PC-9 (cell line): ENCODE data around the gene FIGNL2. TPM values are rescaled to one million over a fixed set of nuclear protein-coding genes. Genes with fewer than 3 reads are reported as not detected.

Experiments
- BruUV-seq: library from RNA; stranded (reverse); fragments of 400-500 nt; replicated peaks from 2 replicates; lab custom pipeline; 2021; lab: Mats Ljungman, UMichigan
- CTCF ChIA-PET: fragments of 300-600 bp; sonication (Branson Sonifier 250); formaldehyde crosslinking; loops from one replicate; lab custom pipeline; 2022; ENCODE audit warnings: antibody characterized with exemption; lab: Charles Lee
- POLR2A ChIA-PET: fragments of 300-600 bp; sonication (Branson Sonifier 250); formaldehyde crosslinking; loops from one replicate; lab custom pipeline; 2022; ENCODE audit warnings: antibody characterized with exemption; ENCODE audit not compliant: unreplicated experiment; lab: Charles Lee
- DNase-seq, 2 experiments: peaks; one replicate each; pipeline versions ENCODE4 v3.0.0 to v3.0.0-alpha.2; 2015 to 2022; ENCODE audit warnings: mixed read lengths in 1 of 2
- H2AFZ ChIP-seq: fragments of 200-600 bp; sonication (generic); 2 replicates; pipeline ENCODE4 v1.8.1; 2017; ENCODE audit warnings: antibody characterized with exemption
- H3F3A ChIP-seq: fragments of 200-600 bp; sonication (generic); 2 replicates; pipeline ENCODE4 v1.8.1; 2017; ENCODE audit warnings: antibody characterized with exemption, mild to moderate bottlenecking, low read depth; ENCODE audit not compliant: insufficient read depth
- H3K27ac ChIP-seq: fragments of 200-600 bp; sonication (generic); 2 replicates; pipeline ENCODE4 v1.6.1; 2016; ENCODE audit warnings: mixed run types
- H3K27me3 ChIP-seq: fragments of 200-600 bp; sonication (generic); 2 replicates; pipeline ENCODE4 v1.6.1; 2016; ENCODE audit warnings: low read depth, mixed run types; ENCODE audit not compliant: insufficient read depth
- H3K36me3 ChIP-seq: fragments of 200-600 bp; sonication (generic); 2 replicates; pipeline ENCODE4 v1.6.1; 2016; ENCODE audit warnings: low read depth, mixed run types
- H3K4me1 ChIP-seq: fragments of 200-600 bp; sonication (generic); replicated peaks from 2 replicates; pipeline ENCODE4 v1.6.1; 2016; ENCODE audit warnings: mixed run types; ENCODE audit not compliant: insufficient read depth
- H3K4me2 ChIP-seq: fragments of 200-600 bp; sonication (generic); 2 replicates; pipeline ENCODE4 v1.6.1; 2017; ENCODE audit warnings: mixed run types
- H3K4me3 ChIP-seq: fragments of 200-600 bp; sonication (generic); 2 replicates; pipeline ENCODE4 v1.6.1; 2016; ENCODE audit warnings: mixed run types
- H3K79me2 ChIP-seq: fragments of 200-600 bp; sonication (generic); 2 replicates; pipeline ENCODE4 v1.6.1; 2017; ENCODE audit warnings: low read depth, mixed run types
- H3K9me2 ChIP-seq: fragments of 200-600 bp; sonication (generic); 2 replicates; pipeline ENCODE4 v1.8.1; 2017; ENCODE audit warnings: mild to moderate bottlenecking; ENCODE audit not compliant: insufficient read depth
- H3K9me3 ChIP-seq: fragments of 200-600 bp; sonication (generic); 2 replicates; pipeline ENCODE4 v1.8.1; 2016; ENCODE audit warnings: low read depth; ENCODE audit not compliant: insufficient read depth
- H4K20me1 ChIP-seq: fragments of 200-600 bp; sonication (generic); 2 replicates; pipeline ENCODE4 v1.8.1; 2017; ENCODE audit not compliant: insufficient read depth
- EZH2 ChIP-seq: fragments of 200-600 bp; sonication (generic); IDR thresholded peaks from 2 replicates; pipeline ENCODE4 v1.8.0; 2017; ENCODE audit warnings: antibody characterized with exemption, low read depth
- intact Hi-C: fragments of 100-400 bp; cut with micrococcal nuclease; formaldehyde crosslinking; loops from one replicate; pipeline ENCODE4 v1.10.0; 2022; ENCODE audit not compliant: unreplicated experiment
- total RNA-seq: library from RNA; stranded (reverse); gene quantifications from 2 replicates; pipeline ENCODE4 v1.2.3, GENCODE V29; 2021
- TF ChIP-seq, protein P1 (sequence below): fragments of 200-600 bp; sonication (generic); conservative IDR thresholded peaks from 2 replicates; pipeline ENCODE4 v1.6.1; 2017; ENCODE audit warnings: mixed run types, antibody characterized with exemption, mild to moderate bottlenecking, moderate library complexity

Gene FIGNL2
- total RNA-seq, 1 experiment from 2014 or later, result not detected

- no peaks in the 10 kb centered on the region for H3K36me3 ChIP-seq
- no peak overlapping the region for H3K4me3 ChIP-seq
- no peak overlapping the region for H3K27ac ChIP-seq
- no TSS peak for BruUV-seq
- peaks cover 4% of the 10 kb centered on the region; the same call in 1 of the 2 replicates for H3K9me3 ChIP-seq
- POLR2A ChIA-PET, result interaction anchor here (0.6 kb wide), 1 partner anchor 21 kb away, joined by 3 read pairs; no protein-coding TSS in a partner anchor
- H3K4me2 ChIP-seq, result no peak overlapping the region
- H3F3A ChIP-seq, result no peaks in the 10 kb centered on the region
- H3K4me1 ChIP-seq, result no peaks in the 10 kb centered on the region
- TF ChIP-seq, protein P1, sequence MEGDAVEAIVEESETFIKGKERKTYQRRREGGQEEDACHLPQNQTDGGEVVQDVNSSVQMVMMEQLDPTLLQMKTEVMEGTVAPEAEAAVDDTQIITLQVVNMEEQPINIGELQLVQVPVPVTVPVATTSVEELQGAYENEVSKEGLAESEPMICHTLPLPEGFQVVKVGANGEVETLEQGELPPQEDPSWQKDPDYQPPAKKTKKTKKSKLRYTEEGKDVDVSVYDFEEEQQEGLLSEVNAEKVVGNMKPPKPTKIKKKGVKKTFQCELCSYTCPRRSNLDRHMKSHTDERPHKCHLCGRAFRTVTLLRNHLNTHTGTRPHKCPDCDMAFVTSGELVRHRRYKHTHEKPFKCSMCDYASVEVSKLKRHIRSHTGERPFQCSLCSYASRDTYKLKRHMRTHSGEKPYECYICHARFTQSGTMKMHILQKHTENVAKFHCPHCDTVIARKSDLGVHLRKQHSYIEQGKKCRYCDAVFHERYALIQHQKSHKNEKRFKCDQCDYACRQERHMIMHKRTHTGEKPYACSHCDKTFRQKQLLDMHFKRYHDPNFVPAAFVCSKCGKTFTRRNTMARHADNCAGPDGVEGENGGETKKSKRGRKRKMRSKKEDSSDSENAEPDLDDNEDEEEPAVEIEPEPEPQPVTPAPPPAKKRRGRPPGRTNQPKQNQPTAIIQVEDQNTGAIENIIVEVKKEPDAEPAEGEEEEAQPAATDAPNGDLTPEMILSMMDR, result no peak
- no peak for TF ChIP-seq EZH2
- intact Hi-C loops, result no loop called here
- no peak for DNase-seq
- H3K79me2 ChIP-seq, result no peaks in the 10 kb centered on the region
- no peaks in the 10 kb centered on the region for H4K20me1 ChIP-seq
- H3K9me2 ChIP-seq, result no peaks in the 10 kb centered on the region
- peaks cover 35% of the 10 kb centered on the region for H3K27me3 ChIP-seq
- H2AFZ ChIP-seq, result no peak overlapping the region
- CTCF ChIA-PET, result interaction anchor here (0.6 kb wide), 1 partner anchor 55 kb away, joined by 3 read pairs; no protein-coding TSS in a partner anchor
Observed at GRCh38 chr12:51879102-51879501, 30.6 kb upstream of the FIGNL2 start.

GRCh38 chr12:51874486-51874885, 26.0 kb upstream of the FIGNL2 start:
- H3K4me1 ChIP-seq, result no peaks in the 10 kb centered on the region
- H3K4me2 ChIP-seq, result no peak overlapping the region
- no peak for DNase-seq
- H3K9me2 ChIP-seq, result no peaks in the 10 kb centered on the region
- H3K27me3 ChIP-seq, result peaks cover 67% of the 10 kb centered on the region
- H3K27ac ChIP-seq, result no peak overlapping the region
- BruUV-seq, result no TSS peak
- H3K4me3 ChIP-seq, result no peak overlapping the region
- TF ChIP-seq, protein P1, result no peak
- H3K79me2 ChIP-seq, result no peaks in the 10 kb centered on the region
- POLR2A ChIA-PET, result no interaction called here
- H4K20me1 ChIP-seq, result no peaks in the 10 kb centered on the region
- intact Hi-C loops, result no loop called here
- H2AFZ ChIP-seq, result no peak overlapping the region
- no peaks in the 10 kb centered on the region for H3K9me3 ChIP-seq
- CTCF ChIA-PET, result interaction anchor here (0.5 to 1.0 kb wide), 2 partner anchors 51 to 951 kb away, joined by 4 read pairs; no protein-coding TSS in a partner anchor
- H3F3A ChIP-seq, result no peaks in the 10 kb centered on the region
- H3K36me3 ChIP-seq, result no peaks in the 10 kb centered on the region

- CTCF ChIA-PET, result no interaction called here
- DNase-seq, result no peak
- Histone ChIP-seq H3K9me3 (no peaks in the 10 kb centered on the region), H3K4me3 (no peak overlapping the region), H2AFZ (no peak overlapping the region), H3K4me1 (no peaks in the 10 kb centered on the region), H3K36me3 (no peaks in the 10 kb centered on the region), H3K79me2 (no peaks in the 10 kb centered on the region), H3K4me2 (no peak overlapping the region), H3K9me2 (no peaks in the 10 kb centered on the region), H3K27ac (no peak overlapping the region), H4K20me1 (no peaks in the 10 kb centered on the region), H3F3A (no peaks in the 10 kb centered on the region), H3K27me3 (peaks cover 69% of the 10 kb centered on the region)
- intact Hi-C loops, result no loop called here
- TF ChIP-seq EZH2, result no peak
- TF ChIP-seq, protein P1, result no peak
- POLR2A ChIA-PET, result no interaction called here
- BruUV-seq, result no TSS peak
Observed at GRCh38 chr12:51874000-51874399, 25.5 kb upstream of the FIGNL2 start.
